Glutamatergic neuron (in vitro differentiated cells): ENCODE data around the gene DTNBP1. TPM values are rescaled to one million over a fixed set of nuclear protein-coding genes. Genes with fewer than 3 reads are reported as not detected.

Source experiments
- DNase-seq: peaks from one replicate; pipeline ENCODE4 v3.0.0; 2022
- H3K27ac Mint-ChIP-seq: one replicate; pipeline ENCODE4 v1.8.0; 2020; ENCODE audit warnings: mild to moderate bottlenecking, mixed read lengths, inconsistent platforms; ENCODE audit not compliant: unreplicated experiment
- H3K27me3 Mint-ChIP-seq: one replicate; pipeline ENCODE4 v1.8.0; 2020; ENCODE audit warnings: mild to moderate bottlenecking, moderate library complexity, mixed read lengths, inconsistent platforms; ENCODE audit not compliant: unreplicated experiment
- H3K36me3 Mint-ChIP-seq: one replicate; pipeline ENCODE4 v1.8.0; 2020; ENCODE audit warnings: mild to moderate bottlenecking, mixed read lengths, inconsistent platforms; ENCODE audit not compliant: unreplicated experiment
- H3K4me1 Mint-ChIP-seq: one replicate; pipeline ENCODE4 v1.8.0; 2020; ENCODE audit warnings: mild to moderate bottlenecking, low read depth, mixed read lengths, inconsistent platforms; ENCODE audit not compliant: unreplicated experiment
- H3K4me3 Mint-ChIP-seq: one replicate; pipeline ENCODE4 v1.8.0; 2020; ENCODE audit warnings: mild to moderate bottlenecking, mixed read lengths, inconsistent platforms; ENCODE audit not compliant: unreplicated experiment
- H3K9me3 Mint-ChIP-seq: one replicate; pipeline ENCODE4 v1.8.0; 2020; ENCODE audit warnings: mild to moderate bottlenecking, moderate library complexity, mixed read lengths, inconsistent platforms; ENCODE audit not compliant: unreplicated experiment
- total RNA-seq: library from RNA; stranded (reverse); fragmentation: NEBNext Ultra II Directional; extraction: Animal tissue kit (Norgen Biotek cat#: 25700); gene quantifications from one replicate; pipeline ENCODE4 v1.2.1, GENCODE V29; 2021; ENCODE audit not compliant: unreplicated experiment
- TF ChIP-seq, protein P1 (sequence below): fragments of 200-600 bp; sonication (generic); IDR thresholded peaks from one replicate; pipeline ENCODE4 v1.5.0; 2021; ENCODE audit not compliant: partially characterized antibody, unreplicated experiment

Gene DTNBP1
- total RNA-seq, 1 donor from 2014 or later = 13.2 TPM

- Mint-ChIP-seq H3K9me3 (peaks cover 10% of the 10 kb centered on the region), H3K27ac (peak overlapping the region; percentile 34), H3K4me3 (peak overlapping the region; percentile 25), H3K4me1 (peaks cover 53% of the 10 kb centered on the region), H3K36me3 (peaks cover 11% of the 10 kb centered on the region), H3K27me3 (peaks cover 10% of the 10 kb centered on the region)
- DNase-seq = no peak
- TF ChIP-seq, protein P1, sequence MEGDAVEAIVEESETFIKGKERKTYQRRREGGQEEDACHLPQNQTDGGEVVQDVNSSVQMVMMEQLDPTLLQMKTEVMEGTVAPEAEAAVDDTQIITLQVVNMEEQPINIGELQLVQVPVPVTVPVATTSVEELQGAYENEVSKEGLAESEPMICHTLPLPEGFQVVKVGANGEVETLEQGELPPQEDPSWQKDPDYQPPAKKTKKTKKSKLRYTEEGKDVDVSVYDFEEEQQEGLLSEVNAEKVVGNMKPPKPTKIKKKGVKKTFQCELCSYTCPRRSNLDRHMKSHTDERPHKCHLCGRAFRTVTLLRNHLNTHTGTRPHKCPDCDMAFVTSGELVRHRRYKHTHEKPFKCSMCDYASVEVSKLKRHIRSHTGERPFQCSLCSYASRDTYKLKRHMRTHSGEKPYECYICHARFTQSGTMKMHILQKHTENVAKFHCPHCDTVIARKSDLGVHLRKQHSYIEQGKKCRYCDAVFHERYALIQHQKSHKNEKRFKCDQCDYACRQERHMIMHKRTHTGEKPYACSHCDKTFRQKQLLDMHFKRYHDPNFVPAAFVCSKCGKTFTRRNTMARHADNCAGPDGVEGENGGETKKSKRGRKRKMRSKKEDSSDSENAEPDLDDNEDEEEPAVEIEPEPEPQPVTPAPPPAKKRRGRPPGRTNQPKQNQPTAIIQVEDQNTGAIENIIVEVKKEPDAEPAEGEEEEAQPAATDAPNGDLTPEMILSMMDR = no peak
These were observed 169.2 kb downstream of the DTNBP1 start for GRCh38 chr6:15493437-15494168.

GRCh38 chr6:15491986-15492269 is 170.9 kb downstream of the DTNBP1 start:
- Mint-ChIP-seq H3K9me3 (peaks cover 13% of the 10 kb centered on the region), H3K27ac (no peak overlapping the region), H3K4me3 (no peak overlapping the region), H3K4me1 (peaks cover 58% of the 10 kb centered on the region), H3K36me3 (peaks cover 5% of the 10 kb centered on the region), H3K27me3 (peaks cover 10% of the 10 kb centered on the region)
- TF ChIP-seq, protein P1 = no peak
- no peak for DNase-seq

- Mint-ChIP-seq H3K36me3 (peaks cover 5% of the 10 kb centered on the region), H3K9me3 (peaks cover 16% of the 10 kb centered on the region), H3K27me3 (peaks cover 10% of the 10 kb centered on the region), H3K4me3 (no peak overlapping the region), H3K27ac (peak overlapping the region; percentile 4), H3K4me1 (peaks cover 60% of the 10 kb centered on the region)
- peak; percentile 75 for DNase-seq
- TF ChIP-seq, protein P1 = peak; percentile 80
These were observed 171.4 kb downstream of the DTNBP1 start for GRCh38 chr6:15491255-15491985.

DNA sequence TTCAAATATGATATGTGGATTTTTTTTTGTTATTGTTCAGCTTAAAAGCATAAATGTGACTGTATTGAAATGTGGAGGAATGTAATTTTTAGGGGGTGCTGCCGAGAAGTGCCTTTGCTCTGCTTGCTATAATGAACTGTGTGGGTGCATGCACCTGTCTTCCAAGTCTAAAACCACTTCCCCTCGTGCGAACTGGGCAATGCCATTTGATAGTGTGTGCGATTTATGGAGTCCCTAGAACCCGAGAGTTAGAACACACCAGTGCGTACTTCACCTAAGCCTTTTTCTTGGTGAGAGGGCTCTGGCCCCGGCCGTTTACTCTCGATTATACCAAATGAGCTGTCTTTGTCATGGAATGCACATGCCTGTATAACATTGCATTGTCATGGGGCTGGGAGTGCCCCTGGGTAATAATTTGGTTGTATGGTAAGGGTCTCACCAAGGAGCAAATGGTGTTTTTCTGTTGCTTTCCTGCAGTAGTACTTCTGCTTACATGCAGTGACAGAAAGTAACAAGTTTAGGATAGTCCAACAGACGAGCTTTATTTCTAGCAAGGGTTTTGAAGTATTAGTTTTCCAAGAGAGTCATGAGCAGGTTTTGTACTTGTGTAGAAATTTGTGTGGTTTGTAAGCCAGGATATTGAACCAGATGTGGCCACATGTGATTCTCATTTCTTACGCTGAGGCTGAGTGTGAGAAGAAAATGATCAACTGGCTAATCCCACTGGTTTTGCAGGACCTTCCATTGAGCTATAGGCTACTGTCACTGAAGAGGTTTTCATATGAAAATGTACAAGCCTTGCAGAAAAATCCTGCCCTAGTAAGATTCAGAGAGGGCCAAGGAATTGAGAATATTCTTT is 172.4 kb downstream of the DTNBP1 start:
- Mint-ChIP-seq H3K4me3 (no peak overlapping the region), H3K36me3 (no peaks in the 10 kb centered on the region), H3K27me3 (peaks cover 5% of the 10 kb centered on the region), H3K4me1 (peaks cover 54% of the 10 kb centered on the region), H3K9me3 (peaks cover 16% of the 10 kb centered on the region), H3K27ac (no peak overlapping the region)
- DNase-seq = no peak
- TF ChIP-seq, protein P1 = no peak
